SH-SY5Y (cell line): Measurements from ENCODE around the gene SPECC1L.

Source experiments
- GATA2 ChIP-seq: IDR thresholded peaks from 2 replicates; pipeline ENCODE4 v1.6.1; 2011; ENCODE audit warnings: mild to moderate bottlenecking, low read depth, low read length
- GATA3 ChIP-seq: IDR thresholded peaks from 2 replicates; pipeline ENCODE4 v1.6.1; 2011; ENCODE audit warnings: low read depth, mild to moderate bottlenecking, low read length, moderate library complexity

DNA sequence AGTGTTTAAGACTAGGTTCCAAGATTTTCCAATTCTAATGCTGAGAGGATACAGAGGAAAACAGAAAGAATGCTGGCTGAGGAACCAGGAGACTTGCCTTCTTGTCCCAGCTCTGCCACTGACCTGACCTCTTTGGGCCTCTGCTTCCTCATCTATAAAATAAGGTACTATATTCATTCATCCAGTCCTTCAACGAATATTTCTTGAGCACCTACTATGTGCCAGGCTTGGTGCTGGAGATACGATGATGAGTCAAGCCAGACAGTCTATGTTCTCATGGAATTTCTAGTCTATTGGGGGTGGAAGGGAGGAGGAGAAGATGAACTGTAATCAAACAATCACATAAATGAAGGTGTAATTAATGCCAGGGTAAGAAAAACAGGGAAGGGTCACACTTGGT, 196.7 kb downstream of the SPECC1L start:
- TF ChIP-seq GATA2 (no peak), GATA3 (no peak)
